ENCODE measurements around the gene USF2. TPM values are rescaled to one million over a fixed set of nuclear protein-coding genes. Genes with fewer than 3 reads are reported as not detected.
A peak's percentile ranks its signal among the peaks of the same experiment; 100 is the strongest.

USF2 gene
- total RNA-seq, 4 donors from 2014 or later = 98.9 to 133 (median 126) TPM

GRCh38 chr19:35310331-35310730, 41.6 kb downstream of the USF2 start:
- no peak for DNase-seq
- intact Hi-C loops (cut with DNase I) = no loop called here
- 84 to 100% methylated on average over 2 to 12 of the region's 12 CpGs for WGBS, 2 donors
- Histone ChIP-seq H3K27me3 (no peaks in the 10 kb centered on the region), H3K4me1 (peaks cover 11 to 43% of the 10 kb centered on the region in 2 donors), H3K27ac (peak overlapping the region in 1 of 3 donors; percentile 59), H3K36me3 (no peaks in the 10 kb centered on the region), H3K9me3 (no peaks in the 10 kb centered on the region), H3K4me3 (replicated peaks in 1 of 3) (no peak overlapping the region)
- TF ChIP-seq POLR2A (IDR thresholded peaks at IDR 0.05) = no peak
- TF ChIP-seq CTCF (IDR thresholded peaks at IDR 0.05) = no peak

GRCh38 chr19:35310811-35311465, 42.2 kb downstream of the USF2 start:
- intact Hi-C loops (cut with DNase I) = no loop called here
- no peaks in the 10 kb centered on the region for H3K36me3 ChIP-seq
- 90 to 98% methylated on average over 10 of the region's 10 CpGs for WGBS, 2 donors
- DNase-seq = no peak
- H3K4me1 ChIP-seq = peaks cover 11 to 43% of the 10 kb centered on the region in 2 donors
- H3K27me3 ChIP-seq = no peaks in the 10 kb centered on the region
- TF ChIP-seq CTCF (IDR thresholded peaks at IDR 0.05) (no peak), POLR2A (IDR thresholded peaks at IDR 0.05) (no peak)
- H3K9me3 ChIP-seq = no peaks in the 10 kb centered on the region
- peak overlapping the region in 1 of 3 donors; percentile 17 for H3K27ac ChIP-seq
- no peak overlapping the region for H3K4me3 ChIP-seq (replicated peaks in 1 of 3)

GRCh38 chr19:35311901-35312665, 43.3 kb downstream of the USF2 start:
- intact Hi-C loops (cut with DNase I) = no loop called here
- Histone ChIP-seq H3K27ac (no peak overlapping the region), H3K36me3 (no peaks in the 10 kb centered on the region), H3K4me1 (peaks cover 11 to 45% of the 10 kb centered on the region in 2 donors), H3K9me3 (no peaks in the 10 kb centered on the region), H3K27me3 (no peaks in the 10 kb centered on the region), H3K4me3 (replicated peaks in 1 of 3) (no peak overlapping the region)
- TF ChIP-seq POLR2A (IDR thresholded peaks at IDR 0.05) (no peak), CTCF (IDR thresholded peaks at IDR 0.05) (no peak)
- no peak for DNase-seq
- WGBS, 2 donors = 84 to 89% methylated on average over 16 to 20 of the region's 21 CpGs

- no peaks in the 10 kb centered on the region for H3K27me3 ChIP-seq
- H3K9me3 ChIP-seq = no peaks in the 10 kb centered on the region
- intact Hi-C loops (cut with DNase I) = no loop called here
- no peak overlapping the region for H3K27ac ChIP-seq
- TF ChIP-seq POLR2A (IDR thresholded peaks at IDR 0.05) (no peak), CTCF (IDR thresholded peaks at IDR 0.05) (no peak)
- WGBS, 2 donors = 54 to 75% methylated on average over 7 of the region's 7 CpGs
- no peak overlapping the region for H3K4me3 ChIP-seq (replicated peaks in 1 of 3)
- DNase-seq = no peak
- H3K36me3 ChIP-seq = no peaks in the 10 kb centered on the region
- H3K4me1 ChIP-seq = peaks cover 5 to 47% of the 10 kb centered on the region in 2 donors
These were observed 44.8 kb downstream of the USF2 start for GRCh38 chr19:35313587-35313986.

GRCh38 chr19:35314031-35314430, 45.3 kb downstream of the USF2 start:
- Histone ChIP-seq H3K36me3 (no peaks in the 10 kb centered on the region), H3K9me3 (no peaks in the 10 kb centered on the region), H3K4me1 (peaks cover 8 to 47% of the 10 kb centered on the region in 2 donors), H3K27me3 (no peaks in the 10 kb centered on the region), H3K27ac (no peak overlapping the region), H3K4me3 (replicated peaks in 1 of 3) (no peak overlapping the region)
- 91 to 94% methylated on average over 7 to 8 of the region's 8 CpGs for WGBS, 2 donors
- DNase-seq = no peak
- intact Hi-C loops (cut with DNase I) = no loop called here
- TF ChIP-seq POLR2A (IDR thresholded peaks at IDR 0.05) (no peak), CTCF (IDR thresholded peaks at IDR 0.05) (no peak)

All from thyroid gland (tissue), 4 donors.